ENCODE data around the gene WHRN. TPM values are rescaled to one million over a fixed set of nuclear protein-coding genes. Genes with fewer than 3 reads are reported as not detected.

WHRN gene
- total and polyA plus RNA-seq, 2 of the 8 experiments (the other 6 are each of a cell fraction or from before 2014, with no cell fraction given): 4.4 to 7.7 TPM

- no peak for TF ChIP-seq CHD7 (IDR thresholded peaks at IDR 0.05; ENCODE audit: insufficient replicate concordance, low read length)
- no peak for TF ChIP-seq KDM5A (IDR thresholded peaks at IDR 0.05; ENCODE audit: low read length)
- no peak for TF ChIP-seq ASH2L (IDR thresholded peaks at IDR 0.05; ENCODE audit: low read length)
- TF ChIP-seq BACH1 (IDR thresholded peaks at IDR 0.05; ENCODE audit: low read length): no peak
- no peak for TF ChIP-seq RAD21 (IDR thresholded peaks at IDR 0.05 in 1 of 2, conservative IDR thresholded peaks at IDR 0.05 in 1 of 2; ENCODE audit: low read depth in 2 of 2, low read length in 2 of 2)
- no peak for TF ChIP-seq RXRA (IDR thresholded peaks at IDR 0.05; ENCODE audit: insufficient read depth, low read depth, low read length)
- no peak for TF ChIP-seq ZNF274 (IDR thresholded peaks at IDR 0.05; ENCODE audit: borderline replicate concordance, extremely low read depth, low read length)
- no peak for TF ChIP-seq RBBP5 (IDR thresholded peaks at IDR 0.05; ENCODE audit: borderline replicate concordance, low read depth, low read length)
- TF ChIP-seq BCL11A (IDR thresholded peaks at IDR 0.05; ENCODE audit: low read depth in 2 of 2, low read length in 2 of 2): no peak
- TF ChIP-seq POLR2AphosphoS5 (IDR thresholded peaks at IDR 0.05; ENCODE audit: low read depth, low read length): no peak
- TF ChIP-seq CEBPB (IDR thresholded peaks at IDR 0.05; ENCODE audit: low read depth, low read length): no peak
- TF ChIP-seq, protein P1, sequence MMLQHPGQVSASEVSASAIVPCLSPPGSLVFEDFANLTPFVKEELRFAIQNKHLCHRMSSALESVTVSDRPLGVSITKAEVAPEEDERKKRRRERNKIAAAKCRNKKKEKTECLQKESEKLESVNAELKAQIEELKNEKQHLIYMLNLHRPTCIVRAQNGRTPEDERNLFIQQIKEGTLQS (IDR thresholded peaks at IDR 0.05; ENCODE audit: insufficient read depth, low read depth, low read length): no peak
These were observed 45.8 kb downstream of the WHRN start (continued) for GRCh38 chr9:114459464-114459863.

All from H1 (cell line).